ENCODE results near the gene PTPRN.

GRCh38 chr2:219247678-219248642 is 61.2 kb downstream of the PTPRN start:
- TF ChIP-seq ELF4 (IDR thresholded peaks at IDR 0.05) (no peak), SUZ12 (IDR thresholded peaks at IDR 0.05) (no peak), HDGF (IDR thresholded peaks at IDR 0.05; ENCODE audit: borderline replicate concordance) (no peak), SP1 (IDR thresholded peaks at IDR 0.05) (no peak), BHLHE40 (IDR thresholded peaks at IDR 0.05; ENCODE audit: borderline replicate concordance) (no peak), ZNF384 (IDR thresholded peaks at IDR 0.05) (no peak), NFRKB (IDR thresholded peaks at IDR 0.05) (no peak), PKNOX1 (IDR thresholded peaks at IDR 0.05) (no peak), CTBP1 (IDR thresholded peaks at IDR 0.05; ENCODE audit: borderline replicate concordance) (no peak), TARDBP (IDR thresholded peaks at IDR 0.05) (no peak), FOXM1 (IDR thresholded peaks at IDR 0.05; ENCODE audit: borderline replicate concordance) (no peak)

Data from HEK293T (cell line).